Measurements from ENCODE around the gene GDF11. TPM values are rescaled to one million over a fixed set of nuclear protein-coding genes. Genes with fewer than 3 reads are reported as not detected.

GDF11 gene
- total RNA-seq, 4 donors from 2014 or later: 1.9 to 5.4 (median 2.5) TPM

DNA sequence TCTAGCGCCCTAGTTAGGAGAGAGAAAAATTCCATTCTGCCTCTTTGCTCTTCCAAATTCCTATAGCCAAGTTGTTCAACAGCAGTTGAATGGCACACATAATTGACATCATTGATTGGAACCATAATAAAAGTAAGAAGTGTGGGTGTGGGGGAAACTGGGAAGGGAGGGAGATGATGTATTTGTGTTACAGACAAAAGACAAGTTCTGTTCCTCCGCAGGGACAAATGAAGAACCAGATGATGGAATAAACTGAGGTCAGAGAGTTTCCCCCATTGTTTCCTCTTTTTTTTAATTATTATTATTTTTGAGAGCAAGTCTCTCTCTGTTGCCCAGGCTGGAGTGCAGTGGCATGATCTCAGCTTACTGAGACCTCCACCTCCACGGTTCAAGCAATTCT, 34.9 kb downstream of the GDF11 start:
- no peak for ATAC-seq (ENCODE audit: low FRiP score)
- TF ChIP-seq, protein P1, sequence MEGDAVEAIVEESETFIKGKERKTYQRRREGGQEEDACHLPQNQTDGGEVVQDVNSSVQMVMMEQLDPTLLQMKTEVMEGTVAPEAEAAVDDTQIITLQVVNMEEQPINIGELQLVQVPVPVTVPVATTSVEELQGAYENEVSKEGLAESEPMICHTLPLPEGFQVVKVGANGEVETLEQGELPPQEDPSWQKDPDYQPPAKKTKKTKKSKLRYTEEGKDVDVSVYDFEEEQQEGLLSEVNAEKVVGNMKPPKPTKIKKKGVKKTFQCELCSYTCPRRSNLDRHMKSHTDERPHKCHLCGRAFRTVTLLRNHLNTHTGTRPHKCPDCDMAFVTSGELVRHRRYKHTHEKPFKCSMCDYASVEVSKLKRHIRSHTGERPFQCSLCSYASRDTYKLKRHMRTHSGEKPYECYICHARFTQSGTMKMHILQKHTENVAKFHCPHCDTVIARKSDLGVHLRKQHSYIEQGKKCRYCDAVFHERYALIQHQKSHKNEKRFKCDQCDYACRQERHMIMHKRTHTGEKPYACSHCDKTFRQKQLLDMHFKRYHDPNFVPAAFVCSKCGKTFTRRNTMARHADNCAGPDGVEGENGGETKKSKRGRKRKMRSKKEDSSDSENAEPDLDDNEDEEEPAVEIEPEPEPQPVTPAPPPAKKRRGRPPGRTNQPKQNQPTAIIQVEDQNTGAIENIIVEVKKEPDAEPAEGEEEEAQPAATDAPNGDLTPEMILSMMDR (IDR thresholded peaks at IDR 0.05): no peak
- DNase-seq (ENCODE audit: low spot score): no peak

DNA sequence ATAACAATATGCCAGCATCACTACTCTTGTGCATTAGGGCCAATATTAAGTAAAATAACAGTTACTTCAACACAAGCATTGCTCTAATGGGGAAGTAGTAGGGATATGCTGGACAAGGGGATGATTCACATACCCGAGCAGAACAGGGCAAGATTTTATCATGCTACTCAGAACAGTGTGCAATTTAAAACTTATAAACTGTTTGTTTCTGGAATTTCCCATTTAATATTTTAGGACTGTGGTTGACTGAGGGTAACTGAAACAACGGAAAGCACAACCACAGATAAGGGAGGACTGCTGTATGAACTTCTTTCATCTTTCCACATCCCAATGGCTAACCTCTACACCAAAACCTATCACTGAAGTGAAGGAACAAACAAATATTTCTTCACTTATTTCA, 37.8 kb downstream of the GDF11 start:
- no peak for ATAC-seq (ENCODE audit: low FRiP score)
- TF ChIP-seq, protein P1 (IDR thresholded peaks at IDR 0.05): no peak
- DNase-seq (ENCODE audit: low spot score): no peak

DNA sequence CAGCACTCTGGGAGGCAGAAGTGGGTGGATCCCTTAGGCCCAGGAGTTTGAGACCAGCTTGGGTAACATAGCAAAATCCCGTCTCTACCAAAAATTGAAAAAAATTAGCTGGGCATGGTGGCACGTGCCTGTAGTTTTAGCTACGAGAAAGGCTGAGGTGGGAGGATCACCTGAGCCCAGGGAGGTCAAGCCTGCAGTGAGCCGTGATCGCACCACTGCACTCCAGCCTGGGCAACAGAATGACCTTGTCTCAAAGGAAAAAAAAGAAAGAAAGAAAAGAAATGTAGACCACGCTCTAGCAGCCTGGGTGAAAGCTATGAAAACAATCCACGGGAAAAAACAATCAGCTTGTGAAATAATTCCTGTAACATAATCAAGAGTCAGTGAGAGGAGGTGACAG, 45.6 kb downstream of the GDF11 start:
- ATAC-seq (ENCODE audit: low FRiP score) (no peak), DNase-seq (ENCODE audit: low spot score) (no peak)
- TF ChIP-seq, protein P1 (IDR thresholded peaks at IDR 0.05): no peak

DNA sequence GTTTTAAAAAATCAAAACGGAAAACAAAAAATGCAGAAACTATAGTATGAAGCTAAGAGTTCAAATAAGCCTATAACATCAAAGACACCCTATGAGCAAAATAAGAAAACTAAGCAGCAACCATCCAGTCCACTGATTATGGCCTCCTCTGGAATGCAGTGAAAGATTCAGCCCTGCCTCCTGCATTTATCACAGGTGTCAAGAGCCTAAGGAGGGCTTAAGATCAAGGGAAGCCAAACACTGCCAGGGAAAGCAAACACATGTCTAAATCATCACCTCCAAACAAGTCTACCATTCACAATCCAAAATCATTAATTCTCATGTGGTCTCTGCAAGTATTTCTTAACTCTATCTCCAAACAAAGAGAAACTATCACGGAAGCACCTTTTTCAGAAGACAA, 46.2 kb downstream of the GDF11 start:
- DNase-seq (ENCODE audit: low spot score): no peak
- TF ChIP-seq, protein P1 (IDR thresholded peaks at IDR 0.05): no peak
- no peak for ATAC-seq (ENCODE audit: low FRiP score)

DNA sequence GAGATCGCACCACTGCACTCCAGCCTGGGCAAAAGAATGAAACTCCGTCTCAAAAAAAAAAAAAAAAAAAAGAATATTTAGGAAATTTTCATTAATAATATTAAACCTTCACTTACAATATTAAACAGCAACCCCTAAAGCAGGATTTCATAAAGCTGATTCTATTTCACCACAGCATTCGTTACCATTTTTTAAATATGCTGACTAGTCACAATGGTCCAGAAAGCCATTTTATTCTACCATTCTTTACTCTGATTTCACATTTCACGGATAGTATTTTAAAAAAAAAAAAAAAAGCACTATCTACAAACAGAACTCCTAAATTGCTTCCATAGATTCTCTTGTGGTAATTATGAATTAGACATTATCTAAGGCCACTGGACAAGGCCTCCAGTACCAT, 47.0 kb downstream of the GDF11 start:
- TF ChIP-seq, protein P1 (IDR thresholded peaks at IDR 0.05): no peak
- no peak for DNase-seq (ENCODE audit: low spot score)
- ATAC-seq (ENCODE audit: low FRiP score): no peak

DNA sequence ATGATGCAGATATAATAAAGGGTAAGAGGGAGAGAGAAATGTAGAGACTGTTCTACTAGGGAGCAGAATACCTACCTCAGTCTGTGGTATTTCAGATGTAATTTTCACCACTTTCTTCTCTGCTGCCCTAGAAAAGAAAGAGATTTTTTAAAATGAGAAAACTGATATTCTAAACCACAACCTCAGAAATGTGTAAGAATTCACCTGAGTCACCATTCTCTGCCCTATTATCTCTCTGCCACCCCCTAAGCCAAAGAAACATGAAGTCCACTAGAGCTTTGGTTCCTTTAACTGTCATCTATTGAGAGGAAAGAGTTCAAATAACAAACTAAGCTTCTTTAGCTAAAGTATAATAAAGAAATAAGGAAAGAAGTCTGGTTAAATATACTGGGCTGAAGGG, 53.0 kb downstream of the GDF11 start:
- DNase-seq (ENCODE audit: low spot score): no peak
- TF ChIP-seq, protein P1 (IDR thresholded peaks at IDR 0.05): no peak
- no peak for ATAC-seq (ENCODE audit: low FRiP score)

DNA sequence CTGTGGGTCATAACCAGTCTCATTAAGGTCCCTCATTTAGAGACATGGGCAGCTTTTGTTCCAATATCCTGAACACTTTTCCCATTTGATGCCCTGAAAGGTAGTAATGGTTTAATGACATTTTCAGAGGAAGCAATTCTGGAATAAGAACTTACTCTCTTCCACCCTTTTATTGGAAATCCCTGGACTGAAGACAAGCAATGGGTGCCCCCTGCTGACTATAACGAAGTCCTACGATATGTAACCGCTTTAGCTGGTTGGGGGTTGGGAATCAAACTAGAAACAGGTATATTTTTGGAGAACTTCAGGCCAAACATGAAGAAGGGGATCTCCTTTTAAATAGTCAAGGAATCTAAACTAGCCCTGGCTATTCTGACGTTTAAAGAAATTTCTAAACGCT, 54.1 kb downstream of the GDF11 start:
- TF ChIP-seq, protein P1 (IDR thresholded peaks at IDR 0.05): peak in 1 of 3 donors; percentile 14
- ATAC-seq (ENCODE audit: low FRiP score) (no peak), DNase-seq (ENCODE audit: low spot score) (no peak)
